HPDE6-E6E7 (cell line): ENCODE measurements around the gene TCL1B.

Experiments
- DNase-seq: peaks from one replicate; pipeline ENCODE4 v3.0.0; 2011; ENCODE audit warnings: missing footprints; ENCODE audit errors: extremely low spot score

TCL1B gene

GRCh38 chr14:95667249-95667693 is 19.0 kb upstream of the TCL1B start:
- no peak for DNase-seq

GRCh38 chr14:95668235-95668772 is 17.9 kb upstream of the TCL1B start:
- DNase-seq: no peak

GRCh38 chr14:95674613-95675012 is 11.6 kb upstream of the TCL1B start:
- no peak for DNase-seq

- DNase-seq: no peak
Measured at GRCh38 chr14:95675486-95675885, 10.7 kb upstream of the TCL1B start.

- DNase-seq: no peak
Measured at GRCh38 chr14:95677179-95677835, 8.9 kb upstream of the TCL1B start.

GRCh38 chr14:95679148-95679815 is 6.9 kb upstream of the TCL1B start:
- no peak for DNase-seq

- no peak for DNase-seq
Measured at GRCh38 chr14:95679998-95680735, 6.1 kb upstream of the TCL1B start.

- no peak for DNase-seq
Measured at GRCh38 chr14:95681153-95681552, 5.1 kb upstream of the TCL1B start.

GRCh38 chr14:95683793-95684192 is 2.4 kb upstream of the TCL1B start:
- no peak for DNase-seq

GRCh38 chr14:95686935-95687334 is 709 bp downstream of the TCL1B start:
- DNase-seq: no peak

GRCh38 chr14:95689441-95689840 is 3.2 kb downstream of the TCL1B start:
- no peak for DNase-seq

GRCh38 chr14:95690815-95691214 is 4.6 kb downstream of the TCL1B start:
- DNase-seq: no peak

GRCh38 chr14:95691591-95691990 is 5.4 kb downstream of the TCL1B start:
- DNase-seq: no peak

- no peak for DNase-seq
Measured at GRCh38 chr14:95692109-95692508, 5.9 kb downstream of the TCL1B start.

GRCh38 chr14:95695051-95695450 is 8.8 kb downstream of the TCL1B start:
- DNase-seq: no peak

GRCh38 chr14:95695913-95696312 is 9.7 kb downstream of the TCL1B start:
- no peak for DNase-seq

- DNase-seq: no peak
Measured at GRCh38 chr14:95696741-95697140, 10.5 kb downstream of the TCL1B start.

GRCh38 chr14:95697764-95698163 is 11.5 kb downstream of the TCL1B start:
- DNase-seq: no peak

GRCh38 chr14:95698287-95698686 is 12.1 kb downstream of the TCL1B start:
- DNase-seq: no peak

- no peak for DNase-seq
Measured at GRCh38 chr14:95699412-95699811, 13.2 kb downstream of the TCL1B start.

GRCh38 chr14:95700221-95700976 is 14.2 kb downstream of the TCL1B start:
- DNase-seq: no peak

- no peak for DNase-seq
Measured at GRCh38 chr14:95701846-95702221, 15.6 kb downstream of the TCL1B start.
